Natural killer cell (primary cell): ENCODE measurements around the gene DIP2C. TPM values are rescaled to one million over a fixed set of nuclear protein-coding genes. Genes with fewer than 3 reads are reported as not detected.

ENCODE experiments used
- ATAC-seq, 3 donors: fragments of 150-1000 bp in 2 of 3; fragments of 200-7000 bp in 1 of 3; cut with Tn5 transposase; 1 replicate in 1 of 3; 2 replicates in 2 of 3; pipeline ENCODE4 v1.10.0; 2021; ENCODE audit warnings: mild to moderate bottlenecking in 2 of 3, moderate library complexity in 2 of 3
- DNase-seq, 2 donors: peaks; one replicate each; pipeline versions ENCODE4 v3.0.0 to v3.0.0-alpha.2; 2013 to 2021; ENCODE audit warnings: mixed read lengths in 1 of 2
- H3K27ac ChIP-seq: one replicate; pipeline ENCODE4 v1.5.1; 2013; ENCODE audit warnings: mild to moderate bottlenecking, low read length
- H3K27me3 ChIP-seq: one replicate; pipeline ENCODE4 v1.6.1; 2013; ENCODE audit warnings: low read length; ENCODE audit not compliant: control insufficient read depth, insufficient read depth
- H3K36me3 ChIP-seq: one replicate; pipeline ENCODE4 v1.6.1; 2013; ENCODE audit warnings: low read length; ENCODE audit not compliant: control insufficient read depth, insufficient read depth
- H3K4me1 ChIP-seq: one replicate; pipeline ENCODE4 v1.6.1; 2013; ENCODE audit warnings: low read length; ENCODE audit not compliant: control insufficient read depth, insufficient read depth
- H3K4me3 ChIP-seq: one replicate; pipeline ENCODE4 v1.5.1; 2013; ENCODE audit warnings: low read length
- H3K9me3 ChIP-seq: one replicate; pipeline ENCODE4 v1.6.1; 2013; ENCODE audit warnings: low read length; ENCODE audit not compliant: control insufficient read depth, insufficient read depth
- H3K27ac Mint-ChIP-seq, 2 donors: one replicate each; pipeline ENCODE4 v1.8.0; 2022; ENCODE audit warnings: mild to moderate bottlenecking in 2 of 2, mixed read lengths in 2 of 2, moderate library complexity in 1 of 2
- H3K27me3 Mint-ChIP-seq, 2 donors: one replicate each; pipeline ENCODE4 v1.8.0; 2022; ENCODE audit warnings: low read depth in 2 of 2, mixed read lengths in 2 of 2
- H3K36me3 Mint-ChIP-seq: one replicate; pipeline ENCODE4 v1.8.0; 2022; ENCODE audit warnings: mixed read lengths
- H3K4me1 Mint-ChIP-seq, 2 donors: one replicate each; pipeline ENCODE4 v1.8.0; 2022; ENCODE audit warnings: mixed read lengths in 2 of 2
- H3K4me3 Mint-ChIP-seq: one replicate; pipeline ENCODE4 v1.8.0; 2022; ENCODE audit warnings: mild to moderate bottlenecking, moderate library complexity, mixed read lengths
- H3K9me3 Mint-ChIP-seq, 2 donors: one replicate each; pipeline ENCODE4 v1.8.0; 2022; ENCODE audit warnings: mixed read lengths in 2 of 2
- WGBS: methylation state at CpG from one replicate; pipeline ENCODE4 v1.1.7; 2013; ENCODE audit warnings: missing lambda C conversion rate; ENCODE audit not compliant: insufficient coverage; 5-methylcytosine and 5-hydroxymethylcytosine counted together
- intact Hi-C: fragments of 100-400 bp; cut with micrococcal nuclease; formaldehyde crosslinking; loops from one replicate; pipeline ENCODE4 v1.14.2; 2022
- total RNA-seq, 4 donors: library from RNA; stranded (reverse); fragments of 120-200 nt in 1 of 4; gene quantifications; one replicate each; pipeline versions ENCODE4 v1.2.3 to v1.2.4, GENCODE V29; 2013 to 2022
- TF ChIP-seq, protein P1 (sequence below): fragments of 200-600 bp; IDR thresholded peaks from one replicate; pipeline ENCODE4 v1.8.0; 2022; ENCODE audit warnings: antibody characterized with exemption

Gene DIP2C
- total RNA-seq, 3 donors from 2014 or later (not counting 1 experiment from before 2014, with no cell fraction given), result 1.5 to 5.8 (median 3.8) TPM

DNA sequence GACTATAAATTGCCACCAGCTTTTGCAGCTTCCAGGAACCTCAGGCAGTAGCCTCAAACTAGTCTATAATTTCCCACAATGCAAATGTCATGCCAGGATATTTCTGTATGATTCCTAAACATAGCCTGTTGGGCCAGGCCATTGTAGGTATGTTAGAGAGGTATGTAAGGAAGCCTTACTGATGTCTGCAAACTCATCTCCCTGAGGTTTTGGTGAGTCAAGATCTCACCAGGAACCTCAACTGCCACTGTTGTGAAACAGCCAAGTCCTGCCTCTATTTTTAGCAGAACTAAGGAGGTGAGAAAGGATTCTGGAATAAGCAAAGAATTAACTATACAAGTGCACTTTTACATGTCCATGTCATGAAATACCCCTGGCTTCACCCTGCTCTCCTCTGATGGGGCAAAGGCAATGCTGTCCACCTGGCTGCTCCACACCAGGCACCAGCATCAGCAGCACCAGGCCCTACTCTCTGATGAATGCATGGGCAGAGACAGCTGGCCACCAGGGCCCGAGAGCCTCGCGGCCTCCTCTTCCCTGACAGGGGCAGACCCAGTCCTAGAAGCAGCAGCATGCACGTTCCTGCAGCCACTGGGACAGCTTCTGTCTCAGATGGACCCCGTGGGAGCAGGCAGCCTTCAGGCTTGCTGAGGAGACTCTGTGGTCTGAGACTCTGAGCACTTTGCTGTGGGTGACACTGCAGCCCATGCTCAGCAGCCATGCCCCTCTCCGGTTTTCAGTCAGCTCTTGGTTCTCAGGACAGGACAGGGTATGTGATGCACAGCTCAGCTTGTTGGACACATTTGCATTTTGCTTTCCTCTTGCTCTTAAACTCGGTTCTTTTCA, 407.0 kb downstream of the DIP2C start:
- no peaks in the 10 kb centered on the region for H3K9me3 ChIP-seq
- no peak for ATAC-seq
- H3K36me3 Mint-ChIP-seq, result no peaks in the 10 kb centered on the region
- no peak for DNase-seq
- intact Hi-C loops, result no loop called here
- peaks cover 0 to 3% of the 10 kb centered on the region in 2 donors for H3K27me3 Mint-ChIP-seq
- no peak overlapping the region for H3K27ac ChIP-seq
- H3K27ac Mint-ChIP-seq, result no peak overlapping the region
- TF ChIP-seq, protein P1, sequence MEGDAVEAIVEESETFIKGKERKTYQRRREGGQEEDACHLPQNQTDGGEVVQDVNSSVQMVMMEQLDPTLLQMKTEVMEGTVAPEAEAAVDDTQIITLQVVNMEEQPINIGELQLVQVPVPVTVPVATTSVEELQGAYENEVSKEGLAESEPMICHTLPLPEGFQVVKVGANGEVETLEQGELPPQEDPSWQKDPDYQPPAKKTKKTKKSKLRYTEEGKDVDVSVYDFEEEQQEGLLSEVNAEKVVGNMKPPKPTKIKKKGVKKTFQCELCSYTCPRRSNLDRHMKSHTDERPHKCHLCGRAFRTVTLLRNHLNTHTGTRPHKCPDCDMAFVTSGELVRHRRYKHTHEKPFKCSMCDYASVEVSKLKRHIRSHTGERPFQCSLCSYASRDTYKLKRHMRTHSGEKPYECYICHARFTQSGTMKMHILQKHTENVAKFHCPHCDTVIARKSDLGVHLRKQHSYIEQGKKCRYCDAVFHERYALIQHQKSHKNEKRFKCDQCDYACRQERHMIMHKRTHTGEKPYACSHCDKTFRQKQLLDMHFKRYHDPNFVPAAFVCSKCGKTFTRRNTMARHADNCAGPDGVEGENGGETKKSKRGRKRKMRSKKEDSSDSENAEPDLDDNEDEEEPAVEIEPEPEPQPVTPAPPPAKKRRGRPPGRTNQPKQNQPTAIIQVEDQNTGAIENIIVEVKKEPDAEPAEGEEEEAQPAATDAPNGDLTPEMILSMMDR, result no peak
- no peak overlapping the region for H3K4me3 ChIP-seq
- H3K4me3 Mint-ChIP-seq, result no peak overlapping the region
- WGBS, result 67% methylated on average over 7 of the region's 7 CpGs
- no peaks in the 10 kb centered on the region for H3K27me3 ChIP-seq
- H3K9me3 Mint-ChIP-seq, result no peaks in the 10 kb centered on the region
- H3K4me1 Mint-ChIP-seq, result peaks cover 0 to 5% of the 10 kb centered on the region in 2 donors
- H3K36me3 ChIP-seq, result no peaks in the 10 kb centered on the region
- H3K4me1 ChIP-seq, result no peaks in the 10 kb centered on the region

DNA sequence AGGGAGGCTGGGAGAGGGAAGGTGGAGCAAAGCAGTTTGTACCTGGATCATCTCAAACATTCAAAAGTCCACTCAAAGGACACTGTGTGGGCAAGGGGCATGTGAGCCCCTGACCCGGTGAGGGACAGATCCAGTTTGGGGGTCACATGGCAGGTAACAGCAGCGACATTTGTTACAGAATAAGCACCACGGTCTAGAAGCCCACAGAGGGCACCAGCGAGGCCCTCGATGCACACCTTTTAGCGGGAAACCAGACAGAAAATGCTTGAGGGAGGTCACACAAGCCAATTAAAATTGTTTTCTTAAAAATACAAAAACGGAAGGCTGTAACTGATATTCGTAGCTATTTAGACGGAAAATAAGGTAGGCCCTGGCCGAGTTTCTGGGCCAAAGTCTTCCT, 409.8 kb downstream of the DIP2C start:
- H3K4me3 Mint-ChIP-seq, result no peak overlapping the region
- DNase-seq (no peak), ATAC-seq (no peak)
- H3K27me3 Mint-ChIP-seq, result peaks cover 0 to 7% of the 10 kb centered on the region in 2 donors
- TF ChIP-seq, protein P1, result no peak
- H3K36me3 ChIP-seq, result no peaks in the 10 kb centered on the region
- WGBS, result 89% methylated on average over 10 of the region's 10 CpGs
- no peaks in the 10 kb centered on the region for H3K9me3 Mint-ChIP-seq
- H3K4me1 Mint-ChIP-seq, result peaks cover 0 to 5% of the 10 kb centered on the region in 2 donors
- no peaks in the 10 kb centered on the region for H3K27me3 ChIP-seq
- H3K36me3 Mint-ChIP-seq, result no peaks in the 10 kb centered on the region
- H3K27ac ChIP-seq, result no peak overlapping the region
- H3K4me3 ChIP-seq, result no peak overlapping the region
- H3K4me1 ChIP-seq, result no peaks in the 10 kb centered on the region
- intact Hi-C loops, result no loop called here
- H3K9me3 ChIP-seq, result no peaks in the 10 kb centered on the region
- no peak overlapping the region for H3K27ac Mint-ChIP-seq

DNA sequence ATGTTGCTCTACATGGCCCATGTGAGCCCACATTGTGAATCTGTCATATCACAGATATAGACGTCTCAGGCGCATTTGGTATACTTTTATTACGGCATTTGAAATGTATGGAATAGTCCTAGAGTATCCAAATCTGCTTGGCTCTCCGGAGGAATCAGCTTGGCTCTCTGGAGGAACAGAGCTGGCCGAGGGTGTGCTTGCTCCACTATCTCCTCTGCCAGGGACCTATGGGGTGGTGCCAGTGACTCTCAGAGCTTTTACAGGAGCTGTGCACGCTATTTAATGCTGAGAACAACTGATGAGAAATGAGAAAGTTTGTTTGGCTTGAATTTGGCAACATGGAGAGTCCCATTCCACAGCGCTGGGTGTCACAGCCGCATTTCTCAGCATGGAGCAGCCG, 410.2 kb downstream of the DIP2C start:
- no peak overlapping the region for H3K27ac ChIP-seq
- H3K4me3 ChIP-seq, result no peak overlapping the region
- H3K36me3 ChIP-seq, result no peaks in the 10 kb centered on the region
- no peaks in the 10 kb centered on the region for H3K9me3 ChIP-seq
- Mint-ChIP-seq H3K27me3 (peaks cover 0 to 7% of the 10 kb centered on the region in 2 donors), H3K4me1 (peaks cover 0 to 5% of the 10 kb centered on the region in 2 donors), H3K27ac (no peak overlapping the region), H3K36me3 (no peaks in the 10 kb centered on the region), H3K4me3 (no peak overlapping the region), H3K9me3 (no peaks in the 10 kb centered on the region)
- no peaks in the 10 kb centered on the region for H3K4me1 ChIP-seq
- TF ChIP-seq, protein P1, result no peak
- intact Hi-C loops, result no loop called here
- ATAC-seq (no peak), DNase-seq (no peak)
- H3K27me3 ChIP-seq, result no peaks in the 10 kb centered on the region
- 90% methylated on average over 9 of the region's 9 CpGs for WGBS

DNA sequence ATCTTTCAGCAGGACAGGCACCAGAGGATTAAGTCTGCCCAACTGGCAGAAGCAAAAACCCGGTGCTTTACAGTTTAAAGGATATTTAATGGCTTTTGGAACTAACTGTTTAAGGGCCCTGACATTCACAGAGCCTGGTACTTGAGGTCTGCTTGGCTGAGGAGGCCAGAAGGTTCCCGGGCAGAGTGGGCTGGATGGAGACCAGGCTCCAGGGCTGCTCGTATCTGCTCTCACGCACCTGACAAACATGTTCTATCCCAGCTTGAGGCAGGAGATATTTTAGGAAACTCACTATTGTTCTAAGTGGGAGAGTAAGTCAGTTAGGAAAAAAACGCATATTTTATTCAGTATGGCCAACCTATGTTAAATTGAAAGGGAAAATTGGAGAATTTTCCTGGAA, 410.8 kb downstream of the DIP2C start:
- H3K27ac Mint-ChIP-seq, result no peak overlapping the region
- ATAC-seq (no peak), DNase-seq (no peak)
- H3K27me3 Mint-ChIP-seq, result peaks cover 0 to 7% of the 10 kb centered on the region in 2 donors
- H3K36me3 Mint-ChIP-seq, result no peaks in the 10 kb centered on the region
- TF ChIP-seq, protein P1, result no peak
- no peak overlapping the region for H3K4me3 ChIP-seq
- WGBS, result 90% methylated on average over 5 of the region's 5 CpGs
- intact Hi-C loops, result no loop called here
- no peaks in the 10 kb centered on the region for H3K36me3 ChIP-seq
- no peak overlapping the region for H3K4me3 Mint-ChIP-seq
- H3K27ac ChIP-seq, result no peak overlapping the region
- H3K4me1 ChIP-seq, result no peaks in the 10 kb centered on the region
- no peaks in the 10 kb centered on the region for H3K27me3 ChIP-seq
- H3K9me3 Mint-ChIP-seq, result no peaks in the 10 kb centered on the region
- H3K4me1 Mint-ChIP-seq, result peaks cover 0 to 5% of the 10 kb centered on the region in 2 donors
- no peaks in the 10 kb centered on the region for H3K9me3 ChIP-seq
